Raji (cell line): Measurements from ENCODE around the gene MSN.

ENCODE experiments used
- POLR2A ChIP-seq: IDR thresholded peaks from 2 replicates; pipeline ENCODE4 v1.6.1; 2011; ENCODE audit warnings: low read depth, low read length, control low read depth; ENCODE audit not compliant: insufficient read depth

MSN gene

GRCh38 chrX:65667503-65668376, at the start of gene MSN:
TSS of gene MSN (plus strand) at chrX:65667654. CDS start at chrX:65667842, 188 bp downstream.
- peak; percentile 72 for TF ChIP-seq POLR2A

GRCh38 chrX:65630771-65631170, 36.7 kb upstream of the MSN start:
- no peak for TF ChIP-seq POLR2A

GRCh38 chrX:65633826-65634225, 33.6 kb upstream of the MSN start:
- no peak for TF ChIP-seq POLR2A

GRCh38 chrX:65634732-65635131, 32.7 kb upstream of the MSN start:
- no peak for TF ChIP-seq POLR2A

- no peak for TF ChIP-seq POLR2A
Measured at GRCh38 chrX:65635378-65635777, 32.1 kb upstream of the MSN start.

- no peak for TF ChIP-seq POLR2A
Measured at GRCh38 chrX:65635822-65636221, 31.6 kb upstream of the MSN start.

GRCh38 chrX:65637335-65637734, 30.1 kb upstream of the MSN start:
- no peak for TF ChIP-seq POLR2A

- no peak for TF ChIP-seq POLR2A
Measured at GRCh38 chrX:65642914-65643491, 24.5 kb upstream of the MSN start.

- TF ChIP-seq POLR2A = no peak
Measured at GRCh38 chrX:65643531-65644052, 23.9 kb upstream of the MSN start.

GRCh38 chrX:65644621-65645289, 22.7 kb upstream of the MSN start:
- TF ChIP-seq POLR2A = no peak

- TF ChIP-seq POLR2A = no peak
Measured at GRCh38 chrX:65647801-65648200, 19.7 kb upstream of the MSN start.

- TF ChIP-seq POLR2A = no peak
Measured at GRCh38 chrX:65652098-65652497, 15.4 kb upstream of the MSN start.

- no peak for TF ChIP-seq POLR2A
Measured at GRCh38 chrX:65657659-65658058, 9.8 kb upstream of the MSN start.

- no peak for TF ChIP-seq POLR2A
Measured at GRCh38 chrX:65658229-65658628, 9.2 kb upstream of the MSN start.

GRCh38 chrX:65667157-65667502, 324 bp upstream of the MSN start:
- no peak for TF ChIP-seq POLR2A

- TF ChIP-seq POLR2A = peak; percentile 30; the same call in 1 of the 2 replicates
Measured at GRCh38 chrX:65668377-65669310, 1.2 kb downstream of the MSN start.
